GM12801 (cell line): ENCODE results near the gene ARHGAP24.

ENCODE experiments used
- TF ChIP-seq, protein P1 (sequence below): IDR thresholded peaks from one replicate; pipeline ENCODE4 v1.5.1; 2011; ENCODE audit warnings: control low read depth; ENCODE audit not compliant: insufficient read length; ENCODE audit errors: extremely low read depth

ARHGAP24 gene

DNA sequence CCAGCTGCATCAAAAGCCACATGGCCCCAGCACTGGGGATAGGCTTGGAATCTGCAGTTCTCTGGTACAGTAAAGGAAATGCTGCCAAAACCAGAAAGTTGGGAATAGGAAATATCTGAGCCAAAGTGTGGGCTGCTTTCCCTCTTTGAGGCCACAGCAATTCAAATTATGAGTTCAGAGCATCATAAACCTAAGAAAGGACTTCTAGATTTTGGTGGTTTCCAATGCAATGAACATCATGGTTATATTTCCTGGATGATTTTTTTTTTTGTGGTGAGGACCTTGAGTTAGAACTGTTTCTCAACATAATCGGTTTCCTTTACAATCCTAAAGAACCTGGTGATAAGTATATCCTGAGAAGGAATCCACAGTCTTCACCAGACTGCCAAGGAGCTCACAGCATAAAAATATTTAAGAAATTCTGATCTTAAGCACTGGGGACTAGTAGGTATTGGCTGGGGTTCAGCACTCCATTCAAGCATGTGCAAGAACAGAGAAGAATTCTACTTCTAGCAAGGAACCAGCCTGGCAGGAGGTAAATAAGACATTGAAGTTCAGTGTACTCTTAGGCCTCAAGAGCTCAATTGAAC, 29.8 kb upstream of the ARHGAP24 start:
- TF ChIP-seq, protein P1, sequence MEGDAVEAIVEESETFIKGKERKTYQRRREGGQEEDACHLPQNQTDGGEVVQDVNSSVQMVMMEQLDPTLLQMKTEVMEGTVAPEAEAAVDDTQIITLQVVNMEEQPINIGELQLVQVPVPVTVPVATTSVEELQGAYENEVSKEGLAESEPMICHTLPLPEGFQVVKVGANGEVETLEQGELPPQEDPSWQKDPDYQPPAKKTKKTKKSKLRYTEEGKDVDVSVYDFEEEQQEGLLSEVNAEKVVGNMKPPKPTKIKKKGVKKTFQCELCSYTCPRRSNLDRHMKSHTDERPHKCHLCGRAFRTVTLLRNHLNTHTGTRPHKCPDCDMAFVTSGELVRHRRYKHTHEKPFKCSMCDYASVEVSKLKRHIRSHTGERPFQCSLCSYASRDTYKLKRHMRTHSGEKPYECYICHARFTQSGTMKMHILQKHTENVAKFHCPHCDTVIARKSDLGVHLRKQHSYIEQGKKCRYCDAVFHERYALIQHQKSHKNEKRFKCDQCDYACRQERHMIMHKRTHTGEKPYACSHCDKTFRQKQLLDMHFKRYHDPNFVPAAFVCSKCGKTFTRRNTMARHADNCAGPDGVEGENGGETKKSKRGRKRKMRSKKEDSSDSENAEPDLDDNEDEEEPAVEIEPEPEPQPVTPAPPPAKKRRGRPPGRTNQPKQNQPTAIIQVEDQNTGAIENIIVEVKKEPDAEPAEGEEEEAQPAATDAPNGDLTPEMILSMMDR, result no peak

DNA sequence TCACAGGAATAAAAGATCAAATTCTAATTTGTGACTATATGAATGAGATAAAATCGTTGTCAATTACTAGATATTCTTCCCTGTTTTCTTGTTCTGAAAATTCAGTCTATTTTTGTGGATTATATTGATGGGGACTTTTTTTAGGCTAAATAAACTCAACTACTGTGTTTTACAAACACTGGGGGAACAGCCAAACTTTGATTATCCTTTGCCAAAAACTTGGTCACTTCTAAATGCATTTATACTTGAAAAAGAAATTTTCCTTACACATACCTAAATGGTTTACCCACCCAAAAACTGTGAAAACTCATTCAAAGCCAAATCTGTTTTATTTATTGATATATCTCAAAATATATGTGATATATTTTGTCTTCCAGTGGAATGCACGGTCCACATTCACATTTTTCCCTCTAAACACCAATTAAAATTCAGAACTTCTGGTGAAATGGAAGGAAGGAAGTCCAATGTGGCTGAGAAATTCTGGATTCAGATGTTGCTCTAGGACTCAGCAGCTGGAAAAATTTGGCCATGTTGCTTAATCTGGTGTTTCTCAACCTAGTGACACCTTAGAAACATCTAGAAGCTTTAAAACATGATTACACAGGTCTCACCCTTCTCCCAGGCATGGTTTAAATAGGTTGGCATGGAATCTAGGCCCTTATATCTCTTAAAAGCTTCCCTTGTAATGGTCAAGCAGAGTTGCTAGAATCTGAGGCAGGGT, 28.6 kb upstream of the ARHGAP24 start:
- TF ChIP-seq, protein P1, result no peak

DNA sequence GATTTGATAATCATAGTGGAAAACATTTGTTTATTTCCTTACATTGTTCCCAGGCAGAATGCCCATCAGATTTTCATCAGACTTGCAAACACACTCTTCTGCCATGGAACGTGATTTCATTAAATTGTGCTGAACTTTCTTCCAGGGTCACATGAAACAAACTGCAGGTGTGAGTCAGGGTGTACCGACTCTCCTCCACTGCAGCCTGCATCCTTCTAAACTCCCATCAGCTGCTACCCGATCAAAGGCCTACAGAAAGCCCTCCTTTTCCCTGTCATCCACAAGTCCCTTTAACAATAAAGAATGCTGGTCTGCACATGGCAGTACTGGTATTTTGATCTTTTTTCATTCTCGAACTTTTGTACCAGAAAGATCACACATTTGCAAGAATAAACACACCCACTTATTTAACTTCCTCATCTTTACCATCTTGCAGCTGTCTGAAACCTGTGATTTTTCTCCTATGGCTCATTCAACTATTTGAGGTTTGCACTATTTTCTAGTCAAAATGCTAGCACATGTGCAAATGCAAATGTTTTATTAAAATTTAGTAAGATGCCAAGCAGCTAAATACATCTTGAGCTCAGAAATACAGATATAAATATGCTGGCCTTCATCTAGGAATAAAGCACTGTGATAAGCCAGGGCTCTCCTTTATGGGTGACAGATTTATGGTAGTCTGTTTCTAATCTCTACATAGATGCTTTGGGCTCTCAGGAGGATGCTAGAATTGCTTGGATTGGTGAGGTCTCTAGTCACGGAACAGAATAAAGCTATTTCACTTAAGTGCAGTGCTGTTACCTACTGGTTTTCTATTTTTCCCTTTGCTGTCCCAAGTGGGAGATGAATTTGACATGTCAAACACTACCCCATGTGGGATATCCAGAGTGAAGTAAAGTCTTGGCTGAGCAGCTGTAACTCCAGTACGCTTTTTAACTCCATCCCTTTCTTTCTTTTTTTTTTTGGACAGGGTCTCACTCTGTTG, 25.8 kb upstream of the ARHGAP24 start:
- TF ChIP-seq, protein P1, result no peak

DNA sequence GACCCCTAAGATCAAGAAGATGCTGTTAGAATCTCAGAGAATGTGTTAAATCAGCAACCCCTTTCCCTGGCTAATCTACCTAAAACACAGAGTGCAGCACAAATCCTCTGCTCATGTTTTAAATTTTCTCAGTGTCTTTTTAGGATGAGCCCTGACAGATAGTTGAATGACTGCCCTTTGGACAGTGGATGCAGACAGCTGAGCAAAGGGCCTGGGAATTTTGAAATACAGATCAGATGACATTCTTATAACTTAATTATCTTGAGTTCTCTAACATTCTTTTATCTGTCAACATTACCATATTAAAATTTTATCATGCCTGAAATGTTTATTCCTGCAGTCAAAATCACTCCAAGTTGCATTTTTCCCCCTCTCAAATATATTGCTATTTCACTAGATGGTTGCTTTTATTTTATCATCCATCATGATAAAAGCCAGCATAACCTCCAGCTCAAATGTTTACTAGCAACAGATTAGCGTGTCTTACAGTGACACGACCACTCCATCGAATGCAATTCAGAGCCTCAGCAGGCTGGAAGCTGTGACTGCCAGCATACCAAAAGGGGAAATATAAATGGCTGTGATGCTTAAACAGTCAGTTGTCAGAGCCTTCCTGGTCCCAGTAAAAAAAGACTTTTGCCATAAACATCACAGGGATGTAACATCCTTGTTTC, 22.8 kb upstream of the ARHGAP24 start:
- TF ChIP-seq, protein P1, result no peak

DNA sequence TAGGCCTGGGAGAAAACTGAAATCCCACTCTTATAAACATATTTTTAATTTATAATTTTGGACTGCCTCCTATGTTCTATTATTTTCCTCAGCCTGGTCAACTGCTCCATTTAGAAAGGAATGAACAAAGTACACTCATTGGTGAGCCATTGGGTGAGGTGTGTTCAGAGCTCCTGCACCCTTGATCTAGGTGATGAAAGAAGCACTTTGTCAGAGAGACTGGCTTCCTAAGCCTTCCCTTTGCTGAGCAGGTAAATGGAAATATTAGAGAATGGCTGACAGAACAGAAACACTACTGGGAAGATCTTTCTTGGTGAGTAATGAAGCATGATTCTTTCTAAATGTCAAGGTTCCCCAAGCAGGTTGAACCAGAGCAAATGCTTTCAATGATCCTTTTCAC, 19.0 kb upstream of the ARHGAP24 start:
- TF ChIP-seq, protein P1, result no peak

DNA sequence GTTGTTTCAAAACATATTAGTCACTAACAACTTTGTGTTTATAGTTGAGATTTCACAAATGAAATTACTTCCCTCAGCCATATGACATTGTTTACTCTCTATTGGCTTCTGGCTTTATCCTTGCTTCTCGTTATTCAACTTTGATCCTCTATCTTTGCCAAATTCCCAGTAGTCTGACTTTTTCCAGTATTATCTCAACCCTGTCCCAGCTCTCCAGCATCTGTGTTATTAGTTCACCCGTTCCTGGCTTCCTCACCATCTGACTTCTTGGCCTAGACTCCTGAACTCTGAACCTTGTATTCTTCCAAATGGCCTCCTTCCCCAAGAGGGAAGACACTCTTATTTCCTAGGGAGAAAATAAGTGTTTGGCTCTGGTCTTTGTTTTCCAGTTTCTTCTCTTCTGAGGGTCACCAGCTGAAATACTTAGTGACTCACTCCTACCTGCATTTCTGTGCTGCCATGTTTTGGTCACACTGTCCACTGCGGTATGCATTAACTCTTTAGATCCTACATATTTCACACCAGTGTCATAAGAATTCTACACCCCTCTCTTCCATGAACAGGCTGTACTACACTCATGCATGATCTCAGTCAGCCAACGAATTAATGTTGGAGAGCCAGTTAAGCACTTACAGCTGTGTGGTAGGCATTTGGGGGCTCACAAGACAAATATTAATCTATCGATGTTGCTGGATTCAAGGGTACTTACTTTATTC, 17.0 kb upstream of the ARHGAP24 start:
- TF ChIP-seq, protein P1, result no peak
